HepG2 (cell line): Measurements from ENCODE around the gene TMED6. TPM values are rescaled to one million over a fixed set of nuclear protein-coding genes. Genes with fewer than 3 reads are reported as not detected.

Source experiments
- ATAC-seq: fragments of 200-7000 bp; cut with Tn5 transposase; 3 replicates; pipeline ENCODE4 v1.9.1; 2020; ENCODE audit warnings: mild to moderate bottlenecking, moderate library complexity
- BruUV-seq: library from RNA; stranded (reverse); fragments of 400-500 nt; replicated peaks from 2 replicates; lab custom pipeline; 2021; lab: Mats Ljungman, UMichigan
- CTCF ChIA-PET: fragments of 300-600 bp; formaldehyde crosslinking; extraction: SDS; loops from one replicate; lab custom pipeline; 2021; ENCODE audit warnings: low total read pairs, inconsistent platforms, low intra/inter-chr PET ratio; lab: Yijun Ruan, JAX
- POLR2A ChIA-PET: fragments of 350-600 bp; sonication (Branson Sonifier 250); formaldehyde crosslinking; loops from one replicate; lab custom pipeline; 2020; ENCODE audit warnings: antibody characterized with exemption, inconsistent platforms; lab: Yijun Ruan, JAX
- DNase-seq: peaks from one replicate; pipeline ENCODE4 v3.0.0-alpha.2; 2015; ENCODE audit warnings: low spot score
- FAIRE-seq: peaks from 3 replicates; lab custom pipeline; 2011; peaks lifted over from hg19 to GRCh38; lab: Jason Lieb, UNC
- H2AFZ ChIP-seq: one replicate; pipeline ENCODE4 v1.6.1; 2011; ENCODE audit warnings: low read length, inconsistent platforms
- H3K27ac ChIP-seq: fragments of 300-600 bp; 3 replicates; pipeline ENCODE4 v1.8.0; 2011; ENCODE audit warnings: mixed run types, mild to moderate bottlenecking, mixed read lengths, low read length, inconsistent platforms; ENCODE audit not compliant: insufficient read depth; ENCODE audit errors: extremely low read length
- H3K27me3 ChIP-seq, 2 experiments: fragments of 200-600 bp in 1 of 2; 2 replicates in 1 of 2; 3 replicates in 1 of 2; pipeline versions ENCODE4 v1.6.0 to v1.8.0; 2011; ENCODE audit warnings: low read length in 2 of 2, mild to moderate bottlenecking in 2 of 2, moderate library complexity in 2 of 2, inconsistent platforms in 1 of 2; ENCODE audit not compliant: insufficient read depth in 2 of 2, control insufficient read depth in 1 of 2
- H3K36me3 ChIP-seq, 2 experiments: fragments of 200-600 bp in 1 of 2; replicated peaks in 1 of 2; 2 replicates in 1 of 2; 3 replicates in 1 of 2; pipeline versions ENCODE4 v1.5.1 to v1.8.0; 2011; ENCODE audit warnings: low read length in 2 of 2, inconsistent platforms in 1 of 2; ENCODE audit not compliant: insufficient read depth in 2 of 2, control insufficient read depth in 1 of 2
- H3K4me1 ChIP-seq: 2 replicates; pipeline ENCODE4 v1.5.1; 2012; ENCODE audit warnings: low read length, inconsistent platforms; ENCODE audit not compliant: insufficient read depth
- H3K4me2 ChIP-seq: 2 replicates; pipeline ENCODE4 v1.6.0; 2011; ENCODE audit warnings: low read depth, low read length, inconsistent platforms
- H3K4me3 ChIP-seq, 3 experiments: fragments of 200-600 bp in 1 of 3; sonication (generic), shearing (Covaris generic) in 1 of 3; replicated peaks in 1 of 3; 2 replicates each; pipeline ENCODE4 v1.5.1; 2011 to 2016; ENCODE audit warnings: low read length in 3 of 3, inconsistent platforms in 2 of 3, low read depth in 2 of 3, mild to moderate bottlenecking in 2 of 3, control low read depth in 1 of 3, mixed read lengths in 1 of 3; ENCODE audit not compliant: insufficient read depth in 1 of 3
- H3K79me2 ChIP-seq: one replicate; pipeline ENCODE4 v1.6.1; 2011; ENCODE audit warnings: low read length, inconsistent platforms; ENCODE audit not compliant: insufficient read depth
- H3K9ac ChIP-seq: 2 replicates; pipeline ENCODE4 v1.6.0; 2011; ENCODE audit warnings: mild to moderate bottlenecking, low read depth, low read length, inconsistent platforms; ENCODE audit not compliant: insufficient read depth
- H3K9me3 ChIP-seq: 2 replicates; pipeline ENCODE4 v1.5.1; 2012; ENCODE audit warnings: mild to moderate bottlenecking, low read length
- H4K20me1 ChIP-seq: 2 replicates; pipeline ENCODE4 v1.6.0; 2011; ENCODE audit warnings: inconsistent platforms, mild to moderate bottlenecking, low read length, moderate library complexity; ENCODE audit not compliant: insufficient read depth
- CENPX ChIP-seq: sonication (generic); formaldehyde crosslinking; IDR thresholded peaks from 2 replicates; pipeline ENCODE4 v1.9.0; 2021; ENCODE audit warnings: mild to moderate bottlenecking, missing genetic modification reagents, moderate library complexity
- NRL ChIP-seq: sonication (generic); formaldehyde crosslinking; IDR thresholded peaks from 2 replicates; pipeline ENCODE4 v1.5.0; 2020; ENCODE audit warnings: missing genetic modification reagents, mild to moderate bottlenecking, moderate library complexity, borderline replicate concordance
- PPARG ChIP-seq: conservative IDR thresholded peaks from 2 replicates; pipeline ENCODE4 v1.6.1; 2016; ENCODE audit warnings: missing biosample characterization, missing genetic modification reagents
- PTBP1 ChIP-seq: fragments of 200-400 bp; formaldehyde crosslinking; IDR thresholded peaks from 2 replicates; pipeline ENCODE4 v1.6.1; 2018; ENCODE audit warnings: low read length, low read depth; ENCODE audit not compliant: poor library complexity, severe bottlenecking
- RBM22 ChIP-seq: fragments of 200-400 bp; formaldehyde crosslinking; optimal IDR thresholded peaks from 2 replicates; pipeline ENCODE3; 2017; ENCODE audit warnings: mild to moderate bottlenecking, low read length, moderate library complexity
- ZMAT5 ChIP-seq: sonication (generic); formaldehyde crosslinking; IDR thresholded peaks from 2 replicates; pipeline ENCODE4 v1.5.0; 2020; ENCODE audit warnings: mild to moderate bottlenecking, low read depth, missing genetic modification reagents, borderline replicate concordance
- ZNF747 ChIP-seq: sonication (generic); formaldehyde crosslinking; IDR thresholded peaks from 2 replicates; pipeline ENCODE4 v1.8.1; 2023; ENCODE audit warnings: missing genetic modification reagents, mild to moderate bottlenecking, borderline replicate concordance
- WGBS: methylation state at CpG from one replicate; pipeline ENCODE4 v1.1.6; 2017; ENCODE audit warnings: low lambda C conversion rate; 5-methylcytosine and 5-hydroxymethylcytosine counted together
- in situ Hi-C: cut with HindIII; loops from 2 replicates; pipeline ENCODE4 v1.10.0; 2017; ENCODE audit warnings: low pct_unique_long_range_greater_than_20kb; ENCODE audit not compliant: extremely low pct_ligation_motif_present
- intact Hi-C: fragments of 100-400 bp; cut with micrococcal nuclease; formaldehyde crosslinking; loops from one replicate; pipeline ENCODE4 v1.10.0; 2022; ENCODE audit not compliant: unreplicated experiment
- polyA plus RNA-seq, 8 experiments: library from polyadenylated mRNA; depleted of rRNA in 3 of 8; stranded (reverse) in 7 of 8; unstranded in 1 of 8; fragments of >200 nt; fragmentation: Illumina TruSeq in 4 of 8; extraction: Trizol in 4 of 8; gene quantifications; 2 replicates each; pipeline versions ENCODE4 v1.2.1 to v1.2.3, GENCODE V29; 2011 to 2016; ENCODE audit warnings: low read depth in 4 of 8, missing spikeins in 1 of 8, mixed read lengths in 1 of 8; ENCODE audit not compliant: insufficient read depth in 1 of 8
- total RNA-seq, 5 experiments: library from RNA; depleted of rRNA; stranded (reverse); fragments of >200 nt; fragmentation: Illumina TruSeq; extraction: Trizol; gene quantifications; 2 replicates each; pipeline ENCODE4 v1.2.3, GENCODE V29; 2016; ENCODE audit warnings: low read depth in 1 of 5
- TF ChIP-seq, protein P1 (sequence below): sonication (generic); formaldehyde crosslinking; IDR thresholded peaks from 2 replicates; pipeline ENCODE4 v1.4.0; 2020; ENCODE audit warnings: mild to moderate bottlenecking, missing genetic modification reagents
- TF ChIP-seq, protein P2 (sequence below): sonication (generic); formaldehyde crosslinking; IDR thresholded peaks from 2 replicates; pipeline ENCODE4 v1.4.0; 2020; ENCODE audit warnings: missing genetic modification reagents, mild to moderate bottlenecking, borderline replicate concordance

Gene TMED6
- total and polyA plus RNA-seq, 2 of the 13 experiments (the other 11 are each of a cell fraction or from before 2014, with no cell fraction given), result 9.8 to 14.4 TPM

DNA sequence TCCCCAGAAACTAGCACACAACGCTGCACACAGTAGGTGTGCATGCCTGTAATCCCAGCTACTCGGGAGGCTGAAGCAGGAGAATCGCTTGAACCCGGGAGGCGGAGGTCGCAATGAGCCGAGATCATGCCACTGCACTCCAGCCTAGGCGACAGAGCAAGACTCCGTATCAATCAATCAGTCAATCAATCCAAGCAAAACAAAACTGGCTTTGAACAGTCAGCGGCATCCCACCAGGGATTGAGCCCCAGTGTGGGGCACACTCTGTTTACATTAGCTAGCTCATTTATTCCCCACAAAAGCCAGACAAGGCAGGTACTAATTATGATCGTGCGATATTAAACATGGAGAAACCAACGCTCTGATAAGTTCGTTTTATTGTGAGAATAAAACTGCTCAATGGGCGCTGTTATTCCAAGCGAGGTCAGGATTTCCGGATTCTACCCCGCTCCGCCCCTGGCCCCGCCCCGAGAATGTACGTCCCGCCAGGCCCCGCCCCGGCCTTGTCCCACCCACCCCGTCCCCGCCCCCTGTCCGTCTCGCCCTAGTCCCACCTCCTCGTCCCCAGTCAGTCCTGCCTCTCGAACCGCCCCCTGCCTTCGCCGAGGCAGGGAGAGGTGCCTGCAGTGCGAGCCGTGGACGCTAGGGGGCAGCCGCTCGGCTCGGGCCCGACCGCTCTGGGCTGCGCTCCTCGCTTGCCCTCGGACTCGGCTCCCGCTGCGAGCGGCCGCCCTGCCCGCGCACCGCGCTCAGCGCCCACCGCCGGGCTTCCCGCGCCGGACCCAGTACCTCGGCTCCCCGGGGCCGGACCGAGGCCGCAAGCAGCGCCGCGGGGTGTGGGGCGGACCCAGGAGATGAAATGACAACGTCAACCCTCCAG lies 40.7 kb downstream of the TMED6 start, which contains the start of gene VPS4A (continued):
- TF ChIP-seq, protein P1, sequence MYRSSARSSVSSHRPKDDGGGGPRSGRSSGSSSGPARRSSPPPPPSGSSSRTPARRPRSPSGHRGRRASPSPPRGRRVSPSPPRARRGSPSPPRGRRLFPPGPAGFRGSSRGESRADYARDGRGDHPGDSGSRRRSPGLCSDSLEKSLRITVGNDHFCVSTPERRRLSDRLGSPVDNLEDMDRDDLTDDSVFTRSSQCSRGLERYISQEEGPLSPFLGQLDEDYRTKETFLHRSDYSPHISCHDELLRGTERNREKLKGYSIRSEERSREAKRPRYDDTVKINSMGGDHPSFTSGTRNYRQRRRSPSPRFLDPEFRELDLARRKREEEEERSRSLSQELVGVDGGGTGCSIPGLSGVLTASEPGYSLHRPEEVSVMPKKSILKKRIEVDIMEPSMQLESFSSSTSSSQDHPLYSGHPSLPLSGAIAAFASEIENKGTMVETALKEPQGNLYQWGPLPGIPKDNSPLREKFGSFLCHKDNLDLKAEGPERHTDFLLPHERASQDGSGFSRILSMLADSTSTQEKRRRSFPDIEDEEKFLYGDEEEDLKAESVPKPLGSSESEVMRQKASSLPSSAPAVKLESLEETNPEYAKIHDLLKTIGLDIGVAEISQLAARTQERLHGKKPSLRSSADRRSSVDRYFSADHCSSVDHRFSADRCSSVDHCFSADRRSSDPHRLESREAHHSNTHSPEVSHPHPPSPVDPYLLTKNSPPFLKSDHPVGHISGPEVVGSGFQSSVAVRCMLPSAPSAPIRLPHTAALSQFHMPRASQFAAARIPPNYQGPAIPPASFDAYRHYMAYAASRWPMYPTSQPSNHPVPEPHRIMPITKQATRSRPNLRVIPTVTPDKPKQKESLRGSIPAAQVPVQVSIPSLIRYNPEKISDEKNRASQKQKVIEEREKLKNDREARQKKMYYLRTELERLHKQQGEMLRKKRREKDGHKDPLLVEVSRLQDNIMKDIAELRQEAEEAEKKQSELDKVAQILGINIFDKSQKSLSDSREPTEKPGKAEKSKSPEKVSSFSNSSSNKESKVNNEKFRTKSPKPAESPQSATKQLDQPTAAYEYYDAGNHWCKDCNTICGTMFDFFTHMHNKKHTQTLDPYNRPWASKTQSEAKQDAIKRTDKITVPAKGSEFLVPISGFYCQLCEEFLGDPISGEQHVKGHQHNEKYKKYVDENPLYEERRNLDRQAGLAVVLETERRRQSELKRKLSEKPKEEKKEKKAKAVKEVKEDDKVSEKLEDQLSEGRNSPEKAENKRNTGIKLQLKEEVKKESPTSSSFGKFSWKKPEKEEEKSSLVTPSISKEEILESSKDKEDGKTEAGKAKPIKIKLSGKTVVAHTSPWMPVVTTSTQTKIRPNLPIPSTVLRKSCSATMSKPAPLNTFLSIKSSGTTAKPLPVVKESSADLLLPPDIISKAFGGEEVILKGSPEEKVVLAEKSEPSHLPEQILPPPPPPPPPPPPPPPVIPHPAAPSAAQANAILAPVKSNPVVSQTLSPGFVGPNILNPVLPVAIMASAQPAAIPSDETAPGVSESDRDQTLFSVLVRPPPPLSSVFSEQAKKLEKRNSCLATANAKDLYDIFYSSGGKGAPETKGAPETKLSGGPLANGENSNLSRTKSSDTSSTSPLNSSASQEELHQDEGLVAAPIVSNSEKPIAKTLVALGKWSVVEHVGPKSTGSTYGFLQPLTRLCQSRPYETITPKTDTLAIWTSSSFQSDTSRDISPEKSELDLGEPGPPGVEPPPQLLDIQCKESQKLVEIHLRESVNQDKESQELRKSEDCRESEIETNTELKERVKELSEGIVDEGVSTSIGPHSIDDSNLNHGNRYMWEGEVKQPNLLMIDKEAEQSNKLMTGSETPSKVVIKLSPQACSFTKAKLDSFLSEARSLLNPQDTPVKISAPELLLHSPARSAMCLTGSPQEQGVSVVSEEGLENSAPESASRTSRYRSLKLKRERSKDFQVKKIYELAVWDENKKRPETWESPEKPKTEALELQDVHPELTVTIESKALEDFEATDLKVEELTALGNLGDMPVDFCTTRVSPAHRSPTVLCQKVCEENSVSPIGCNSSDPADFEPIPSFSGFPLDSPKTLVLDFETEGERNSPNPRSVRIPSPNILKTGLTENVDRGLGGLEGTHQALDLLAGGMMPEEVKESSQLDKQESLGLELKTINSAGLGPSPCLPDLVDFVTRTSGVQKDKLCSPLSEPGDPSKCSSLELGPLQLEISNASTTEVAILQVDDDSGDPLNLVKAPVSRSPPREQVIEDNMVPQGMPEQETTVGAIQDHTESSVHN (CRISPR knock-in tag), result 0 out of 2 replicates have a peak, but pooled peaks have one; percentile 13
- no peak for TF ChIP-seq PTBP1

- TF ChIP-seq RBM22 (peak; percentile 34), PPARG (no peak), ZMAT5 (CRISPR knock-in tag) (no peak), CENPX (CRISPR knock-in tag) (no peak), ZNF747 (CRISPR knock-in tag) (no peak), NRL (CRISPR knock-in tag) (peak; percentile 75; the same call in 1 of the 2 replicates)
- TF ChIP-seq, protein P2, sequence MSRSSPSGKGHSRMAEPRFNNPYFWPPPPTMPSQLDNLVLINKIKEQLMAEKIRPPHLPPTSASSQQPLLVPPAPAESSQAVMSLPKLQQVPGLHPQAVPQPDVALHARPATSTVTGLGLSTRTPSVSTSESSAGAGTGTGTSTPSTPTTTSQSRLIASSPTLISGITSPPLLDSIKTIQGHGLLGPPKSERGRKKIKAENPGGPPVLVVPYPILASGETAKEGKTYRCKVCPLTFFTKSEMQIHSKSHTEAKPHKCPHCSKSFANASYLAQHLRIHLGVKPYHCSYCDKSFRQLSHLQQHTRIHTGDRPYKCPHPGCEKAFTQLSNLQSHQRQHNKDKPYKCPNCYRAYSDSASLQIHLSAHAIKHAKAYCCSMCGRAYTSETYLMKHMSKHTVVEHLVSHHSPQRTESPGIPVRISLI (CRISPR knock-in tag), result 0 out of 2 replicates have a peak, but pooled peaks have one; percentile 3
- TF ChIP-seq, all 625 proteins: peak for 3
- H3K9me3 ChIP-seq, result no peaks in the 10 kb centered on the region
- ChIA-PET POLR2A (no interaction called here), CTCF (no interaction called here)
- peaks cover 0 to 3% of the 10 kb centered on the region in 2 experiments; a peak in 2 of 5 replicates for H3K36me3 ChIP-seq
- peaks cover 17% of the 10 kb centered on the region for H3K79me2 ChIP-seq
- ATAC-seq, result no peak
- FAIRE-seq, result no peak
- no peak overlapping the region for H2AFZ ChIP-seq
- H3K9ac ChIP-seq, result no peak overlapping the region
- in situ Hi-C loops (no loop called here), intact Hi-C loops (no loop called here)
- H3K27ac ChIP-seq, result no peak overlapping the region
- peaks cover 26% of the 10 kb centered on the region for H3K4me1 ChIP-seq
- 0 out of 2 replicates have a peak, but pooled peaks cover 4% of the 10 kb centered on the region for H4K20me1 ChIP-seq
- no peak for DNase-seq
- H3K27me3 ChIP-seq, result no peaks in the 10 kb centered on the region
- WGBS, result 95% methylated on average over 12 of the region's 12 CpGs
- no peak overlapping the region for H3K4me2 ChIP-seq
- no peak overlapping the region for H3K4me3 ChIP-seq
- BruUV-seq, result no TSS peak
These were observed 42.3 kb downstream of the TMED6 start for GRCh38 chr16:69309316-69309715.
